ENCODE results near the gene SRRM3.

Gene SRRM3

GRCh38 chr7:76217942-76218566, 16.4 kb downstream of the SRRM3 start:
- no peak overlapping the region for H3K4me3 ChIP-seq (ENCODE audit: low read depth, low read length)
- no peak for TF ChIP-seq CTCF (IDR thresholded peaks at IDR 0.05; ENCODE audit: low read depth, low read length)
- TF ChIP-seq, protein P1, sequence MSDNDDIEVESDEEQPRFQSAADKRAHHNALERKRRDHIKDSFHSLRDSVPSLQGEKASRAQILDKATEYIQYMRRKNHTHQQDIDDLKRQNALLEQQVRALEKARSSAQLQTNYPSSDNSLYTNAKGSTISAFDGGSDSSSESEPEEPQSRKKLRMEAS (IDR thresholded peaks at IDR 0.05; ENCODE audit: low read depth, low read length): no peak
- no peak for TF ChIP-seq MYC (IDR thresholded peaks at IDR 0.05; ENCODE audit: low read depth, low read length)
- TF ChIP-seq POLR2A (IDR thresholded peaks at IDR 0.05; ENCODE audit: extremely low read depth, insufficient read length): no peak
- no peak for DNase-seq (ENCODE audit: low read depth)

- peak; percentile 73 for DNase-seq (ENCODE audit: low read depth)
- TF ChIP-seq, protein P1 (IDR thresholded peaks at IDR 0.05; ENCODE audit: low read depth, low read length): no peak
- TF ChIP-seq CTCF (IDR thresholded peaks at IDR 0.05; ENCODE audit: low read depth, low read length): no peak
- TF ChIP-seq MYC (IDR thresholded peaks at IDR 0.05; ENCODE audit: low read depth, low read length): no peak
- no peak for TF ChIP-seq POLR2A (IDR thresholded peaks at IDR 0.05; ENCODE audit: extremely low read depth, insufficient read length)
- H3K4me3 ChIP-seq (ENCODE audit: low read depth, low read length): no peak overlapping the region
Measured at GRCh38 chr7:76220185-76221057, 18.7 kb downstream of the SRRM3 start.

- TF ChIP-seq POLR2A (IDR thresholded peaks at IDR 0.05; ENCODE audit: extremely low read depth, insufficient read length) (no peak), CTCF (IDR thresholded peaks at IDR 0.05; ENCODE audit: low read depth, low read length) (no peak), MYC (IDR thresholded peaks at IDR 0.05; ENCODE audit: low read depth, low read length) (no peak)
- TF ChIP-seq, protein P1 (IDR thresholded peaks at IDR 0.05; ENCODE audit: low read depth, low read length): no peak
- H3K4me3 ChIP-seq (ENCODE audit: low read depth, low read length): no peak overlapping the region
- DNase-seq (ENCODE audit: low read depth): no peak
Measured at GRCh38 chr7:76222333-76222732, 20.6 kb downstream of the SRRM3 start.

DNA sequence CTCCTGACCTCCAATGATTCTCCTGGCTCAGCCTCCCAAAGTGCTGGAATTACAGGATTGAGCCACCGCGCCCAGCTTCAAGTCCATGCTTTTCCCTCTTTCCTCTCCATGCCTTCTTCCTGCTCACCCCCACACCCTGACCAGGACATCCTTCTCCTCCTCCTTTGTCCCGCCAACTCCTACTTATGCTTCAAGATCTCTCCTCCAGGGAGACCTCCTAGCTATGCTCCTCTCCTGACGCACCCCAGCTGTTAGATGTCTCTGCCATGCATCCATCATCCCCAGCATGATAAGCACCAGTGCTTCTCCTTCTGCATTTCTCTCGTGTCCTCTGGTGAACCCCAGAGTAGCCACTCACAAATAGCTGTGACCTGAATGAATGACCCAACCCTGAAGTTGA, 21.1 kb downstream of the SRRM3 start:
- DNase-seq (ENCODE audit: low read depth): no peak
- H3K4me3 ChIP-seq (ENCODE audit: low read depth, low read length): no peak overlapping the region
- TF ChIP-seq MYC (IDR thresholded peaks at IDR 0.05; ENCODE audit: low read depth, low read length): no peak
- no peak for TF ChIP-seq CTCF (IDR thresholded peaks at IDR 0.05; ENCODE audit: low read depth, low read length)
- TF ChIP-seq POLR2A (IDR thresholded peaks at IDR 0.05; ENCODE audit: extremely low read depth, insufficient read length): no peak
- TF ChIP-seq, protein P1 (IDR thresholded peaks at IDR 0.05; ENCODE audit: low read depth, low read length): no peak

DNA sequence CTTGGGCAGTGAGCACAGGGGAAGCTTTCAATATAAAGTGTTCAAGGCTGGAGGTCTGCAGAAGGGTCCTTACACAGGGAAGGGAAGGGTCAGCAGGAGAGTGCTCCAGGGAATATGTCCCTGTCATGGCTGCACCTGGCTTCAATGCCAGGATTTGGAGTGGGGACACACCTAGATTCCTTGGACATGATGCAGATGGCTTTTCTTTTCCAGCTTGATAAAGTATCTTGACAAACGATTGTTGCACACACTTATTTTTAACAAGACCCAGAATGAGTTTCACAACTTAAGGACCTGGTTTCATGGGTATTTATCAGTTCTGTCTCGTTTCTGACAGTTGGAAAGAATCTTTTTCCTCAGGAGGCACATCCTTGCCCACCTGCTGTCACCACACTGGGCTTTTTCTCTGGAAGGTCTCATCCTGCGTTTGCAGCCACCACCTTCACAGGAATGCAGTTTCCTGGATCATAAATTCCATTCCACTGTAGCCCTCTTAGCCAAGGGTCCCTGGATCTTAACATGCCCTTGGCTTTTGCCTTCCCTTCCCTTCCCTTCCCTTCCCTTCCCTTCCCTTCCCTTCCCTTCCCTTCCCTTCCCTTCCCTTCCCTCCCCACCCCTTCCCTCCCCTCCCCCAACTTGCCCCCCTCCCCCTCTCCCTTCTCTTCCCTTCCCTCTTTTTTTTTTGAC, 21.7 kb downstream of the SRRM3 start:
- TF ChIP-seq MYC (IDR thresholded peaks at IDR 0.05; ENCODE audit: low read depth, low read length): no peak
- no peak for TF ChIP-seq CTCF (IDR thresholded peaks at IDR 0.05; ENCODE audit: low read depth, low read length)
- TF ChIP-seq, protein P1 (IDR thresholded peaks at IDR 0.05; ENCODE audit: low read depth, low read length): no peak
- TF ChIP-seq POLR2A (IDR thresholded peaks at IDR 0.05; ENCODE audit: extremely low read depth, insufficient read length): no peak
- DNase-seq (ENCODE audit: low read depth): no peak
- H3K4me3 ChIP-seq (ENCODE audit: low read depth, low read length): no peak overlapping the region

Data from NB4 (cell line).